C4-2B (cell line): ENCODE measurements around the gene ELOVL2.
"Not testable (repeated sequence)": the region's sequence is repeated elsewhere in the genome, so short reads cannot be mapped to it uniquely, and the experiment has no call there.

Experiments used
- ZFX ChIP-seq: fragments of 450-650 bp; IDR thresholded peaks from 2 replicates; pipeline ENCODE4 v1.6.1; 2017
- TF ChIP-seq, protein P1 (sequence below): fragments of 450-650 bp; conservative IDR thresholded peaks from 2 replicates; pipeline ENCODE4 v1.5.1; 2017; ENCODE audit warnings: mild to moderate bottlenecking

DNA sequence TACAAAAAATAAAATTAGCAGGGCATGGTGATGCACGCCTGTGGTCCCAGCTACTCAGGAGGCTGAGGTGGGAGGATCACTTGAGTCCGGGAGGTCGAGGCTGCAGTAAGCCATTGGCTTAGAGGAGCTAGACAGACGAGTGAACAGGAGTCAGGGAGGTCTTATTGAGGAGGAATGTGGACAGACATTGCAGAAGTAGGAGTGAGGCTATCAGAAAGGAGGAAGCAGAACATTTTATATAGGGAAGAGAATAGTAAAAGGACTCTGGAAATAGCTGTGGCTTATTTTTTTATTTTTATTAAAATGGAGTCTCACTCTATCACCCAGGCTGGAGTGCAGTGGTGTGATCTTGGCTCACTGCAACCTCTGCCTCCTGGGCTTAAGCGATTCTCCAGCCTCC, 47.0 kb upstream of the ELOVL2 start:
- TF ChIP-seq, protein P1, sequence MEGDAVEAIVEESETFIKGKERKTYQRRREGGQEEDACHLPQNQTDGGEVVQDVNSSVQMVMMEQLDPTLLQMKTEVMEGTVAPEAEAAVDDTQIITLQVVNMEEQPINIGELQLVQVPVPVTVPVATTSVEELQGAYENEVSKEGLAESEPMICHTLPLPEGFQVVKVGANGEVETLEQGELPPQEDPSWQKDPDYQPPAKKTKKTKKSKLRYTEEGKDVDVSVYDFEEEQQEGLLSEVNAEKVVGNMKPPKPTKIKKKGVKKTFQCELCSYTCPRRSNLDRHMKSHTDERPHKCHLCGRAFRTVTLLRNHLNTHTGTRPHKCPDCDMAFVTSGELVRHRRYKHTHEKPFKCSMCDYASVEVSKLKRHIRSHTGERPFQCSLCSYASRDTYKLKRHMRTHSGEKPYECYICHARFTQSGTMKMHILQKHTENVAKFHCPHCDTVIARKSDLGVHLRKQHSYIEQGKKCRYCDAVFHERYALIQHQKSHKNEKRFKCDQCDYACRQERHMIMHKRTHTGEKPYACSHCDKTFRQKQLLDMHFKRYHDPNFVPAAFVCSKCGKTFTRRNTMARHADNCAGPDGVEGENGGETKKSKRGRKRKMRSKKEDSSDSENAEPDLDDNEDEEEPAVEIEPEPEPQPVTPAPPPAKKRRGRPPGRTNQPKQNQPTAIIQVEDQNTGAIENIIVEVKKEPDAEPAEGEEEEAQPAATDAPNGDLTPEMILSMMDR: not testable (repeated sequence)
- not testable (repeated sequence) for TF ChIP-seq ZFX
